ENCODE data around the gene ACSF2. TPM values are rescaled to one million over a fixed set of nuclear protein-coding genes. Genes with fewer than 3 reads are reported as not detected.

The ACSF2 gene
- total RNA-seq, 1 experiment from 2014 or later, result 63.5 TPM

Small RNA genes within 50 kb of the gene (small RNA-seq; reads per million reads assigned to genes)
- gene RF00019, result not detected

Other genes starting within 250 kb of the ACSF2 start
- not detected in 2 replicates for gene COL1A1, start 224.6 kb upstream of the ACSF2 start, total RNA-seq (2014; rRNA removed; shearing (Covaris generic); ENCODE audit: low replicate concordance)
- not detected in 2 replicates for gene TMEM92, start 151.8 kb upstream of the ACSF2 start, total RNA-seq (2014; rRNA removed; shearing (Covaris generic); ENCODE audit: low replicate concordance)
- gene XYLT2, start 80.1 kb upstream of the ACSF2 start, total RNA-seq (2014; rRNA removed; shearing (Covaris generic); ENCODE audit: low replicate concordance), result 11.4 and 30.4 TPM in 2 replicates
- 22.3 and 48.6 TPM in 2 replicates for gene MRPL27, start 53.0 kb upstream of the ACSF2 start, total RNA-seq (2014; rRNA removed; shearing (Covaris generic); ENCODE audit: low replicate concordance)
- 10.6 and 18.8 TPM in 2 replicates for gene EME1, start 53.0 kb upstream of the ACSF2 start, total RNA-seq (2014; rRNA removed; shearing (Covaris generic); ENCODE audit: low replicate concordance)
- gene LRRC59, start 28.7 kb upstream of the ACSF2 start, total RNA-seq (2014; rRNA removed; shearing (Covaris generic); ENCODE audit: low replicate concordance), result 53.3 and 68.0 TPM in 2 replicates
- not detected in 2 replicates for gene CHAD, start 42.7 kb downstream of the ACSF2 start, total RNA-seq (2014; rRNA removed; shearing (Covaris generic); ENCODE audit: low replicate concordance)
- 15.4 and 41.3 TPM in 2 replicates for gene RSAD1, start 52.6 kb downstream of the ACSF2 start, total RNA-seq (2014; rRNA removed; shearing (Covaris generic); ENCODE audit: low replicate concordance)
- 2.0 and 2.5 TPM in 2 replicates for gene MYCBPAP, start 82.2 kb downstream of the ACSF2 start, total RNA-seq (2014; rRNA removed; shearing (Covaris generic); ENCODE audit: low replicate concordance)
- gene EPN3, start 106.5 kb downstream of the ACSF2 start, total RNA-seq (2014; rRNA removed; shearing (Covaris generic); ENCODE audit: low replicate concordance), result not detected in 2 replicates
- gene SPATA20, start 121.0 kb downstream of the ACSF2 start, total RNA-seq (2014; rRNA removed; shearing (Covaris generic); ENCODE audit: low replicate concordance), result 38.8 and 76.8 TPM in 2 replicates
- gene CACNA1G, start 134.5 kb downstream of the ACSF2 start, total RNA-seq (2014; rRNA removed; shearing (Covaris generic); ENCODE audit: low replicate concordance), result not detected in 2 replicates
- gene ABCC3, start 208.7 kb downstream of the ACSF2 start, total RNA-seq (2014; rRNA removed; shearing (Covaris generic); ENCODE audit: low replicate concordance), result not detected in 2 replicates

Measured in Karpas-422 (cell line).